ENCODE results near the gene DYNC1LI1.

The DYNC1LI1 gene

DNA sequence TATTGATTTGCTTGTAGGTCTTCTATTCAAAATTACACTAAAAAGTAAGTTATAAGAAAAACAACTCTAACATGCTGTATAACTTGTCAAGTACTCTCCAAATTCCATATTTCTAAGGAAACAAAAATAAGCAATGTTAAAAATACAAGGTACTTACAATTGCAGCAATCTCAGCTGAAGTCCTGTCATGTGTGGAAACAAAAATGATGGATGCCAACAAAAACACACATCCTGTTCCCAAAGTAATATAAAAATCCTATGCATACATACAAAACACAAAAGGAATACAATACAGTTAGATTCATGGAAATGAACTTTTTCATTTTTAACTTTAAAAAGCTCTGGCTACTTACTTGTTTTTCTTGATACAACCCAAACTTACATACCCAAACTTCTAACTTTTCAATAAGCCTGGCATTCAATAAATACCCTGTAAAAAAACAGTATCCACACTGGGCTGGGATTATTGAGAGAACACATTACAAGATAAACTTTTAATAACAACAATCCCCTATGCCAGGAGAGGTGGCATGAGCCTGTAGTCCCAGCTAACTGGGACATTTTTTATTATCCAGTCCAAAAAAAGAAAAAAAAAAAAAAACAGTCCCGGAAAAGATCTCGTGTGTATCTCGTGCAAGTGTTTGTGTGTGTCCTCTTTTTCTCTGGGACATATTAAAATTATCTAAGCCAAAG lies 82.7 kb downstream of the DYNC1LI1 start:
- DNase-seq = no peak

DNA sequence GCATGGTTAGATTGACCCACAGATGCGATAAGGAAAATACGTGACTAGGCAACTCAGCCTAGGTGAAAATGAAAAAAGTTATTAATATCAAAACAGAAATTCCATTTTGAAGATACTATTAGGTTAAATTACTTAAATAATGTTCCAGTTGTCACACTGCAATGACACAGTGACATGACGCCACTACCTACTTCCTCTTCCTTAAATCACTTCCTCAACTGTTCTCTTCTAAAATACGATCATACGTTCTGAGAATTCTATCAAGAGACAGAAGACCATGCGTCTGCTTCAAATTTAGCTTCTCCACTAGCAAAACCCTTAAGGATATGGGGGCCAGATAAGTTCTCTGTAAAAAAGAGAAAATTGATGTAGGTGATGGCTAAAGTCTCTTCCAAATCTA lies 86.2 kb downstream of the DYNC1LI1 start:
- no peak for DNase-seq

- DNase-seq = no peak
Measured at GRCh38 chr3:32483772-32484171, 86.9 kb downstream of the DYNC1LI1 start.

GRCh38 chr3:32482693-32483092 lies 88.0 kb downstream of the DYNC1LI1 start:
- no peak for DNase-seq

GRCh38 chr3:32481791-32482631 lies 88.6 kb downstream of the DYNC1LI1 start:
- DNase-seq = no peak

DNA sequence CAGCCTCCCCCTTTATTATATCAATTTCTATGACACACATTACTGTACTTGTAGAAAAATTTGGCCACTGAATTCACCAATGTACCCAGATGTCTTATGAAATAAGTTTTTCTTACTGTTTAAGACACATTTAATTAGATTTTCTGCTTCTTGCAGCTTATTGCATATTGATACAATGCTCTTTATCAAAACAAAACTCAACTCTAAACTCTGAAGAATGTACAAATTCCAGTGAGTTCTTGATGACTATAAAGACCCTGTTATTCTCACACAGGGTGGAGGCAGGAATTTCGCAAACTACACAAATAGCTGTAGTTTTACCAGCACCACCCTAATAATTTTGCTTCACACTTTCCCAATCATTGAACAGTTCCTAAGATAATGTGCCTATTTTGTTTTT lies 90.1 kb downstream of the DYNC1LI1 start:
- DNase-seq = no peak

All from stimulated activated CD4-positive, alpha-beta T cell treated with anti-CD3 and anti-CD28 coated beads, Interleukin-15, amount 100 ng/mL, for 24 hours (primary cell).